ENCODE results near the gene RAD51B. TPM values are rescaled to one million over a fixed set of nuclear protein-coding genes. Genes with fewer than 3 reads are reported as not detected.

The RAD51B gene
- polyA plus RNA-seq, 1 donor: 7.3 TPM

DNA sequence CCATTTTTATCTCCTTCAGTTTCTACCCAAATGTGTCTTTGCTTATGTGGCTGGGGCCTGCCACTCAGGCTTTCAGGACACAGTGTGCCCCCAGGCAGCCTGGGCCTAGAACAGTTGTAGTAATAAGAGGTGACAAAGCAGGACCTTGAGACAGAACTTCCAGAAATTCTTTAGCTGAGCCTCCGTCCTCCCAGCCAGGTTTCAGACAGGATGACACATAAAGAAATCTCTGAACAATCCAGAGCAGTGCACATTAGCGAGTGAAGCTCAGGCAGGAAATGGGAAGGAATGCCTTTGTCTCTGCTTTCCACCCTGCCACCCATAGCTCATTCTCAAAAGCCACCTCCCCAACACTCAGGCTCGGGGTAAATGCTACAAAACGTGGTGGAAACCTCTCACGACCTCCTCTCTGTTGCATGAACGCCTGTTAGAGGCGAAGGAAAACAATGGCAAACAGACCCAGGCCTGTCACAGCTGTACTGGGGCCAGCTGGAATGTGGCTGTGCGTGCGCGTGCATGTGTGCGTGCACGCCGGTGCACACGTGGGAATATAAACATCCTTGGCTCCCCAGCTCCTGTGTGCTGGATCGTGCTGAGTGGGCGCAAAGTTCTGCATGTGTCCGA is 686.6 kb downstream of the RAD51B start:
- DNase-seq (ENCODE audit: low read depth): no peak

DNA sequence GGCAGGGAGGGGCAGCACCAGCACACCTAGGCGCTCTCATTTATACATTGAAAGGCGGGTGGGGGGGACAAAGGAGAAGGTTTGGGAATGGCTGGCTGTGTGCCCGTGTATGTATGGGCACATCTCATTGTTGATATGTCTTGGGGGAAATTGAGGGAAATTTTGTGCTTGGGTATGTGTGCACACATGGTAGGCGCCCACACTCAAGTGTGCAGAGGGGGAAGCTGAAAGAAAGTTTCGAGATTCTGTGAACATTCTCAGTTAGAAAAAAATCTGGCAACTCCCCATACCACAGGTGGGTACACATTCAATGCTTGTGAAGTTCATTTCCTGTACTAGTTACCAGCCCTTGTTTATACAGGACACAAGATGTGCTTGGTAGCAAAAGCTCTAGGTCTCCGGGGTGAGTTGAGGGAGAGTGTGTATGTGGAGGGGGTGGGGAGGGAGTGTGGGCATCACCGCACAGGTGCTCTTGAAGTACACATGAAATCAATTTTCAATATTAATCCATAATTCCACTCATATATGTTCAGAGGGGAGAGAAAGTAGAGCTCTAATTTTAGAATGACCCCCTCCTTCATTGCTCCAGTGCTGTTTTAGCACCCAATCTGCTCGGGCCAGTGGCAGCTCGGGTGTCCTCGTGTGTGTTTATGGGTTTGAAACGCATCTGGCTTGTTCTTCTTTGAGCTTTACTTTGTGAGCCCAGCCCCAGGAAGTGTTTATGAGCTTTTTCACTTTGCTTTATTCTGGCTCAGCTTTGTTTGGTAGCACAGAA is 687.3 kb downstream of the RAD51B start:
- DNase-seq (ENCODE audit: low read depth): no peak

DNA sequence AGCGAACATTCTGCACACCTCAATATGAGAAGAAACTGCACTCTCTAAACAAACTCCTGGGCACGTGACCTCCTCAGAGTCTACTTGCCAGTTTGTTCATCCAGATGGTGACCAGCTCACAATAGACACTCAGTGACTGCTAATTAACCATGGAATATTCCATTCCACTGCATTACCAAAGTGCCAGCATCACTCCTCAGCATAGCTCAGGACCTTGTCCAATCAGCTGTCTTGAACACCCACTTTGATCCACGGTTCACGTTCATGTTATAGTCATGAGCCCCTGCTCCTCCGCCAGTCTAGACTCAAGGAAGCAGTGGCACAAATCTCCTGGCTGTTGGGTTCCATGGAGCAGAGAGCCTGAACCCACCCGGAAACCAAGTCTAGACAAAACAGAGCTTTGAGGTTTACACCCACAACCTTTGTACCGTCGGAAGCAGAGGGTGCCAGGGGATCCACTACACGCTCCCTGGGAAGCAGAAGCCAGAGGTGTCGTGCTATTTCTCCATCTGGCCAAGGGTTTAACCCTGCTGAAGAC is 688.0 kb downstream of the RAD51B start:
- DNase-seq (ENCODE audit: low read depth): no peak

DNA sequence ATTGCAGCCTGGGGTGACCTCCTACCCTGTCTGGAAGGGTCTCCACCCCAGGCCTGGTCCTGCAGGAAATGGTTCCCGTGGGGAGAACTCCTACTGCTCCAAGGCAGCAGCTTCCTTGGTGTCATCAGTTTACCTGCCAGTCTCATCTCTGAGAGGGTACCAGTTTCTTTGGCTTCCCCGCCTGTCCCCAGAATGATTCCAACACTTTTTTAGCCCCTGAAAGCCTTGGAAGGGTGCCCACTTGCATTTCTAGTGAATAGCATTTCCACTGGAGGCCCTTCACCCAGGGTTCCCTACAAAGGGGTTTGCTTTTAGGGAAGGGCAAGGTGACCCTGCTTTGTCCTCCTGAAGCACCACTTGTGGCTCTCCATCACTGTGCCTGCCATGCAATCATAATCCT is 689.0 kb downstream of the RAD51B start:
- DNase-seq (ENCODE audit: low read depth): no peak

DNA sequence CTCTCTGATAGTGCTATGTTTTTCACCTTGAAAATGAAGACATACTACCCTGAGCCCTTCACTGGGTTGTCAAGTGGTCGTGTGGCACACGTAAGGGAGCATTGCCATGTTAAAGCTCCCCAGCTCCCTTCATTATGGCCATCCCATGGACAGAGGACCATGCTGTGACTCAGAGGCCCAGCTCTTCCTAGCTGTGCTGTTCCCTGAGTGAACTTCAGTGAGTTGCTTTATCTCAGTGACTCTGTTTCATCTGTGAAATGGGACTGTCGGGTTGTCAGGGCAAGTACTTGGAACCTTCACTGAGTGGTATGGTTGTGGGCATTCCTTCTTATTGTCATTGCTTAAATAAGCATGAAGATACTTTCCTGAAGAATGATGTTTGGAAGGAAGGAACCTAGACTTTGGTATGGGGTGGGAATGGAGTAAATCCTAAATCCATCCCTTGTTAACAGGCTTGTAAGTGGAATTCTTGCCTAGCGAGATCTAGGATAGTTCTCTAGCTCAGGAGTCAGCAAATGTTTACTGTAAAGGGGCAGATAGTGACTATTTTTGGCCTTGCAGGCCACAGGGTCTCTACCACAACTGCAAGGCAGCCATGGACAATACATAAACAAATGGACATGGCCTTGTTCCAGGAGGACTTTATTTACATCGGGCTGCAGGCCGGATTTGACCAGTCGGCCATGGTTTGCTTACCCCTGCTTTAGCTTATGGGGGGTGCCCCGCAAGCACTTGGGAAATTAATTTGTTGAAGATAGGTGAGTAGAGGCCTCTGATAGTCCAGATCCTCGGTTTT is 689.8 kb downstream of the RAD51B start:
- no peak for DNase-seq (ENCODE audit: low read depth)

DNA sequence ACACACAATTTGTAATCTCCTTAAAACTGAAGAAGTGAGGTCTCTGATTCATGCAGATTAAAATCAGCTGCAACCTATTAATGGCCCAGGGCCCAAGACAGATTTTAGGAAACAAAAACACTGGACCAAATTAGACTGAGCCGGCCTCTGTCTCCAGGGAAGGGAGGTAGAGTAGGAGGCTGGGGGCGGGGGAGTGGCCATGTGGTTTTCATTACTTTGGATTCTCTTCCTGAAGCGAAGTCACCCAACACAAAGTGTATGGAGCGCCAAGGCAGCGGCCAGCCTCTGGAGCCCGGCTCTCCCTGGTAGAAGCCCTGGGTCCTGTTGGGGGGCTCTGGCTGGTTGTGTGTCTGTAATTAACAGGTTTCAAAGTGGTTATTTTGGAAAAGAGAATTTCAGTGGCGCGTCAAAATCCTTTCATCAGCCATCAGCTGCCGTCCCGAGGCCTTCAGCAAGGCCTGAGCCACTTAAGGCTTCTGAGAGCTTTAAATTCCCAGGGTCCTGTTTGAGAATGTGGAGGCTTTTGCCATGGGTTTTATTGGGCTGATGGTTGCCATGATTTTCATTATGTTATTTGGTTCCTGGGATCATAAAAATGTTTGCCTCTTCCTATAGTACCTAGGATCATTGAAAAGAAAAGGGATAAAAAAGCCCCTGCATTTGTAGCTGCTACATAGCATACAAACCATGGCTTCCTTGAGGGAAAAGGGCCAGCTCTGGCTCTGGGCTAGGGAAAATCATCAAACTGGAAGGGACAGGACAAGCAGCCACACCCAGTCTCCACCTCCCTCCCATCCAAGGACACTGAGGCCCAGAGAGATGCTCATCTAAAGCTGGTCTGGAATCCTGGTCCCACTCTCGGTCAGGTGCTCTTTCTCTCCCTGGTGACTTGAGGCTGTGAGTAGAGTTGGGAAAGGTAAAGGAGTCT is 690.9 kb downstream of the RAD51B start:
- peak; percentile 85 for DNase-seq (ENCODE audit: low read depth)

DNA sequence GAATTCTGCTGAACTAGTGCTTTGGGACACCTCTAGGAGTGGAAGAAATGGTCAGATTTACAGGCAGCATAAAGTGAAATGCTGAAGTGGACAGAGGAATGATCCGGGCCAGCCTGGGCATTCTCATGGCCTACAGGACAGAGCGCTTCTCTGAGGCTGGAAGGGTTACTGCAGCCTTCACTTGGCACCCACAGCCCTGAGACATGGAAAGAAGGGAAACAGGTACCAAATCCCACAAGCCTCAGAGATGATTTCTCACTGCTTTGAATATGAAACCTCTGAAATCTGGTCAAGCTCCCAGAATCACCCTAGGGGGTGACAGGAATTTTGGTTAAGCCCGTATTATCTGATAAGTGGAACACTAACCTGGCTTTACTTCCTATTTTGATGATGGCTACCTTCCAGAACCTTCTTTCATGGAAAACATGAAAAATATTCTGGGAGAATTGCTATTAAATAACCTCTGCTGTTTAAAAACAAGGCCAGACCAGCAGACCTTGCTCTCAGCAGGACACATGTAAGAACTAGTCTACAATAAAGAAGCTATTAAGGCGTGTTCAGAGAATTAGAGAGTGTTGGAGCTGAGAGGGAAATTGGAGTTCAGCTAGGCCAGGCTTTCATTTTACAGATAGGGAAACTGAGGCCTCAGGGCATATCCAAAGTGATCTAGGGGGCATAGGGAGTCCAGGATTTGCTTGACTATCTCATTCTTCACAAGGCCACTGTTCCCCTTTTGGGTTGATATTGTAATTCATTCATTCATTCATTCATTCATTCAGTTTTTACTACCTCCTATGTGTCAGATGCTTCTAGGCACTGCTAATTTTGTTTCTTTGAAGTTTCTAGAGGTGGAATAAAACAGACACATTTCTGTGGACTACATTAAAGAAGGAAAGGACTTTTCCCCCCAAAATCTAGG is 691.8 kb downstream of the RAD51B start:
- peak; percentile 65 for DNase-seq (ENCODE audit: low read depth)

DNA sequence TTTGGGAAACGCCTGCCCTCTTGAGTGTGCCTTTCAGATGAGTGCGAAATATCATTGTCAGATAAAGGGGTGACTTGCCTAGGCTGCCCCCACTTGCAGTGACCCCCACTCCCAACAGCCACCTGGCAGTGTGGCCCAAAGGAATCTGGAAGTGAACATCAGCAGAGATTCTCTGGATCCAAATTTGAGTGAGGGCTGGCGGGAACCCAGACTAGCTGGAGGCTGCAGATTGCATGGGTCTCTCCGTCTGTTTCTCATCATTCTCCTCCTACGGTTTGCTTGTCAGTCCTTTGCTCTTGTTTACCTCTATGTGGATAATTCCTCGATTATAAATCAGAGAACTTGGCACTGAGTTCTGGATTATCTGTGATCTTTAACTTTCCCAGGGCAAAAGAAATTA is 692.5 kb downstream of the RAD51B start:
- no peak for DNase-seq (ENCODE audit: low read depth)

DNA sequence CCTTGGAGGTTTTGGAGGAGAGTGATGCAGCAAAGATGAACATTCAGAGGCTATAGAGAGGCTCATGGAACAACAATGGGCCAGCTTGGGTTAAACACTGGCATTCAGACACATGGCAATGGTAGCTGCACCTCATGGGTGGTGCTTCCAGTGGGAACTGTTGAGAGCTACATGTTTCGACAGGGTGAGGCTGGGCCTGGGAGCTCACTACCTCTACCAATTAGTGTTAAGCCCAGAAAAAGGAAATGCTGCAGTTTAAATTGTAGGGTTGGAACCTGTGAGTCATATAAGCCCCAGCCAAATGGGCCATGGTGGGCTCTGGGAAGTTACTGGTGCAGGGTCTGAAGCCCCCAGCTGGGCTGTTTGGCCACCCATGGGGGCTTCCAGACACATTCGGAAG is 693.6 kb downstream of the RAD51B start:
- DNase-seq (ENCODE audit: low read depth): no peak

DNA sequence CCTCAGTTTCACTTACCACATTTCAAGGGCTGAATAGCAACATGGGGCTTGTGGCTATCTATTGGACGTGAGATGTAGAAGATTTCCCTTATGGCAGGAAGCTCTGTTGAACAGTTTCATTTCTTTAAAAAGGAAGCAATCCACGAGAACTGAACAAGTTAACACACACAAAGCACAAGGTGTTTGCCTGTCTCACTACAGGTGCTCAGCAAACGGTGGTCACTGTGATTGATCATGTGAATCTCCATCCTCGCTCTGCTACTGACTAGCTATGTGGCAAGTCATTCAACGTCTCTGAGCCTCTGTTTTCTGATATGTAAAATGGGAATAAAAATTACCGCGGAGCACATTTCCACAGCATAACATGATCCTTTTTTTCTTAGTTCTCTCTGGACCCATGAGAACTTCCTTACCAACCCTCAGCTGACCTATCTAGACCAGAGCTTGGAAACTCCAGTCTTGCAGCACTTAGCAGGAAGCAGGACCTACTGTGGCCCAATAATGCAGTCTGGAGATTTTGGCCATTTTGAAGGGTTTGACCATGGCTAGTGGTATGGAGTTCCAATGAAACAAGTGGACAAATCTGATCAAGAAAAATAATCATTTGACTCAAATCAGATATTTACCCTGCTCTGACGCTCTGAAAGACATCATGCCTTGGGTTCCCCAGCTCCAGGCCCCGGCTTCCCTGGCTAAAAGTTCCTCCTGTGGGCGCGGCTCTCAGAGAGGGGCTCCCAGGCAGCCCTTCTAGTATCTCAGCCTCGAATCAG is 694.4 kb downstream of the RAD51B start:
- DNase-seq (ENCODE audit: low read depth): no peak

DNA sequence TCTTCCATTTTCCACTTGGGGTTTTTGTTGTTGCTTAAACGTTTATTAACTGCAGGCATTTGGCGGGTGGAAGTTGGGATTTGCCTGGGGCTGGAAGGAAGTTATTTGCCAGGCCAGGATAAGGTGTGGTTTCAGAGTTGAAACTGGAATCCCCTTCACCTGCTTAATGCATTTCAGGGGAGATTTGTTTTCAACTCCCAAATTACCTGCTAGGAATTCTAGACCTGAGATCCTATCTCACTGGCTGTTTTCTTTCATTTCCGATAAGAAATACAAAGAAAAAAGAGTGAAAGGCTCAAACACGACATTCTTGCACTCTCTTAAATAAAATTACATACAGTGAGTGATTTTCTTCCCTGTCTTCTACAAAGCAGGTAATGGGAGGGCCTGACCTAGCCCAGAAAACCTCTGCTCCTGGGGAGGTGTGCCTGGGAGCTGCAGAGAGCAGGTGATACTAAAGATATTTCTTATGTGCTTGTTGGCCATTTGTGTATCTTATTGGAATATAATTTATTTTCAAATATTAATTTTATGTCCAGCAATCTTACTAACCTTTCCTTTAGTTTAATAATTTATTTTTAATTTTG is 695.1 kb downstream of the RAD51B start:
- DNase-seq (ENCODE audit: low read depth): no peak

DNA sequence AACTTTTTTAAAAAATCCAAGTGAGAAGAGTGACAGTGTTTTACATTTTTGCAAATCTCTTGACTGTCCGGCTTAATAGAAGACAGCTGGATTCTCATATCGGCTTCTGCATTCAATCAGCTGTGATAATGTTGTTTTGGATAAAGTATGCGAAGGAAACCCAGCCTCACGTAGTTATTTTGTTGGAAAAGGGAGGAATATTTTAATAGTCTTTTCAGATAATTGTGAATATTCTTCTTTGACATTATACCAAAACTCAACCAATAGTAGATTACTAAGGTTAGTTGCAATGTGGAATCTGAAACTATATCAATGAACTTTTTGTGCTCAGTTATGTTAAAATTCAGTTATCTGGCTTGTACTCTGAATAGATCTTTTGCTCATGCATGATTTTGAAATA is 696.8 kb downstream of the RAD51B start:
- DNase-seq (ENCODE audit: low read depth): no peak

DNA sequence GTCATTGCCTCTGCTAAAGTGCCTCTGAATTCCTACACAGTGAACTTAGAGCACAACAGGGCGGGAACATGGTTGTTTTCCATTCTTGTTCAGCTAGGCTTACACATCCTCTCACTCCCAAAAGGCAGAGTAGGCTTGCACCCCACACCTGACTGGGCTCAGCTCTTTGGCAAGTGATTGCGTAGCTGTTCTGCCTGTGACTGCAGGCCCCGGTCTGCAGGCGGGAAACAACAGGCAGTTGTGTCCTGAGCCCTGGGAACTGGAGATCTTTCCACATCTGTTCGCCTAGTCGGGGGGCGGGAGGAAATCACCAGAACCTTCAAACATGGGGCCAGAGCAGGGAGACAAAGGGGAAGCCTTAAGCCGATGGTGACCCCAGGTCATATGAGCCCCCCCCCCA is 698.6 kb downstream of the RAD51B start:
- DNase-seq (ENCODE audit: low read depth): peak; percentile 72

DNA sequence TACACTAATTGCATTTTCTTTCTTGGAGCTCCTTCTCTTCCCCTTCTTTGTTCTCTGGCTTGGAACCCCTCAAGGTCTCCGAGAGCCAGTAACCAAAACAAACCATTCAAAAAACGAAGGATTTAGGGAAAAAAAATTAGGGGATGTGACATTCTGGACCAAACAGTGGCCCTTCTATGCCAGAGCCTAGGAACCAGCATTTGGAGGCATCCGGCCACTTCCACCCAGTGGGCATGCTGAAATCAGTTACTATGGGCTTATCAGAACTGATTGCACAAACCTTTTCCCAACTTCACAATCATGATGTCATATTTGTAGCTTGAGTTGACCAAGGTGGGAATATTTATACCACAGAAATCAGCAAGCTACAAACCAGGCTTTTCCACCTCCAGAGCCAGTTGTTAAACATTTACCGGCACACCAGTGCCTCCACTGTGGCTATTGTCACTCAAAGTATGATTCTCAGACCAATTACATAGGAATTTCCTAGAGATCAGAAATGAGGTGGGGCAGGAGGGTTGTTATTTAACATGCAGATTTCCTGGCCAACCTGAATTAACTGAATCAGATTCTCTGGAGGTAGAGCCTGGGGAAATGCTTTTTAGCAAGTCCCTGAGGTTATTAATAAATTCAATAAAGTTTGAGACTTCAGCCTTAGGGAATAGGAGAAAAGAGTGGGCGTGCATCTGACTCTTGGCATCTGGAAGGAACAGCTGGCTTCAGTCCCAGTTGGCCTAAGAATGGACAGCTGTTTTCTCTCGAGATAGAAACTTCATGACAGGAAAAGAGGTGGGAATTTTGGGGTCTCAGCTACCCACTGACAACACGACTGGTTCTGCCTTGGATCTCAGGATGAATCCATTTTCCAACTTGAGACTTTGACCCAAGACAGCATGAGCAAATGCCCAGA is 699.4 kb downstream of the RAD51B start:
- no peak for DNase-seq (ENCODE audit: low read depth)

DNA sequence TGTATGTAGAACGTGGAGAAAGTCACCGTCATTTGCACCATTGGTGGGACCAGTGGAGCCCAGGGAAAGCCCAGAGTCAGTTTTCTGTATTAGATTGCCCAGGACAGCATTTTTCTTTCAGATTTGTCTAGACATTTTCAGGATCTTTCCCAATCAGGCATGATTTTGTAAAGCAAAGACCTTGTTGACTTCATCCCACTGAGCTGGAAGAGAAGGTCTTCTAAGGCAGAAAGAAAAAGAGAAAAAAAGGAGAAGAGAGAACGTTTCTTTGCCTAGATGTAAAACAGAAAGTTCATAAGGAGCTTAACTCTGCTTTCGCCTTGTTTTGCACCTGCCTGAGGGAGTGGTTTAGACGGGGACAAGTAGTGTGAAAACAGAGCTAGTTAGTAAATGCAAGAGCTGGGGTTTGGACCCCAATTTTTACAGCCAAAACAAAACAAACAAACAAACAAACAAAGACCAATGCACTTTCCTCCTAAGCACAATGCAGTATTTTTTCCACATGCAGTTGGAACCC is 700.1 kb downstream of the RAD51B start:
- no peak for DNase-seq (ENCODE audit: low read depth)

DNA sequence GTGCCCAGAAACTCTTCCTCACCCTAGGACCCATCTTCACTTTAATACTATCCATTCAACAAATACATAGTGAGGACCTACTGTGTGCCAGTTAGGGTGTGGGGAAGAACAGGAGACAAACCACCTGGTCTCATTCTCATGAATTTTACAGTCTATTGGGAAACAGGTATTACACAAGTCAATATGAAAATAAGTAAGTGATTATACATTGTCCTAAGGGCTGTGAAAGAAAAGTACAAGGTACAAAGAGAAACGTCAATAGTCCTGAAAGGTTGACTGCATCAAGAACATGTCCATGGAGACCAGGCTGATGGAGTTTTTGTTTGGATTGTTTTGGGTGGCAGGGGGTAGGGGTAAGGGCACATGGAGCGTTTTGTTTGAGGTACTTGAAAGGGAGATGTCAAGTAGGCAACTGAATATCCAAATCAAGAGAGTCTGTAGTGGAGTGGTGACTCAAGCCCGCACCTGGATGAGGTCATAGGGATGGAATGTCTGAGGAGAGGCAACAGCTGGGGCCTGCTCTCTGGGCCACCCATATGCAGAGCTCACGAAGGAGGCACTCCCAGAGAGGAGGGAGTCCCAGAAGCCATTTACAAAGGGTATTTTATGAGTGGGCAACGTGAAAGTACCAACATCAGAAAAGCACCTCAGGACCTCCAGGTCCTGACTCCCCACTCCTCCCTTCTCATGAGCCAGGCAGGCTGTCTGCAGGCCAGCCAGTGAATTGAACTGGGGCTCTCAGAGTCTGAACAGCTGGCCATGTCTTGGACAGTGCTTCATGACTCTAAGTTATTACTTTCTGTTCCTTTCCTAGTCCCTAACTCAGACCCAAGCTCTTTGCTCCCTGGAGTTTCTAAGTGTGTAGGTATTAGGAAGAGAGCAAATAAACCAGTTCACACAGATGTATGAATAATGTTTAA is 701.3 kb downstream of the RAD51B start:
- DNase-seq (ENCODE audit: low read depth): no peak

DNA sequence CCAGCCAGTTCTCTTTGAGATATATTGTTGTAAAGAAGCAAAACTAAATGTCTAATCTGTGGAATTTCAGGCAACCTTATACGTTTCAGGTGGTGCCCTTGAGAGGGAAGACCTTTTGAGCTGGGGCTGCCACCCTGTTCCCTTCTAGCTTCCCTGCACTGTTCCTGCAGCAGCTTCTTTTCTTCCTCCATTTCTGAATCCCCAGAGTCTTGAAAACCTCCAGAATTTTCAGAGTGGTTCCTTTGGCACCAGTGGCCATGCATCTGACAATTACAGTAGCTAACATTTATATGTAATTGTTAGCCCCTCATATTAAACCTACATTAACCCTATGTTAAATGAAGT is 702.0 kb downstream of the RAD51B start:
- DNase-seq (ENCODE audit: low read depth): no peak
